Measurements from ENCODE around the gene SYNGAP1.
"Not testable (repeated sequence)": the region's sequence is repeated elsewhere in the genome, so short reads cannot be mapped to it uniquely, and the experiment has no call there.

- TF ChIP-seq CHD4 (IDR thresholded peaks at IDR 0.05; ENCODE audit: borderline replicate concordance); HDAC2 (IDR thresholded peaks at IDR 0.05); ELK1 (IDR thresholded peaks at IDR 0.05; ENCODE audit: low read depth, low read length); CTCF (IDR thresholded peaks at IDR 0.05); MAX (IDR thresholded peaks at IDR 0.05); ZSCAN20 (CRISPR knock-in tag; IDR thresholded peaks at IDR 0.05); POLR2A (IDR thresholded peaks at IDR 0.05; ENCODE audit: low read length): not testable (repeated sequence)
These were observed 64.9 kb downstream of the SYNGAP1 start for GRCh38 chr6:33484673-33485262.
